Prostate gland (tissue), 2 donors: ENCODE data around the gene ZBTB32. TPM values are rescaled to one million over a fixed set of nuclear protein-coding genes. Genes with fewer than 3 reads are reported as not detected.

Source experiments
- DNase-seq: peaks from one replicate; pipeline ENCODE4 v3.0.0-alpha.2; 2019; ENCODE audit warnings: low spot score
- H3K27ac ChIP-seq, 2 donors: fragments of 200-600 bp; sonication (generic); 2 replicates each; pipeline ENCODE4 v1.5.1; 2017 to 2019
- H3K27me3 ChIP-seq: fragments of 200-600 bp; sonication (generic); replicated peaks from 2 replicates; pipeline ENCODE4 v1.5.1; 2019; ENCODE audit not compliant: insufficient read depth
- H3K36me3 ChIP-seq, 2 donors: fragments of 200-600 bp; sonication (generic); 1 replicate in 1 of 2; 2 replicates in 1 of 2; pipeline versions ENCODE4 v1.5.1 to v1.8.1; 2017 to 2019
- H3K4me1 ChIP-seq: fragments of 200-600 bp; sonication (generic); replicated peaks from 2 replicates; pipeline ENCODE4 v1.5.1; 2019
- H3K4me3 ChIP-seq, 2 donors: fragments of 200-600 bp; sonication (generic); 2 replicates each; pipeline ENCODE4 v1.5.1; 2017 to 2019
- H3K9me3 ChIP-seq: fragments of 200-600 bp; sonication (generic); 2 replicates; pipeline ENCODE4 v1.5.1; 2017
- CTCF ChIP-seq, 4 experiments: fragments of 200-600 bp in 2 of 4; fragments of 450-650 bp in 2 of 4; sonication (generic) in 2 of 4; IDR thresholded peaks; 1 replicate in 3 of 4; 2 replicates in 1 of 4; pipeline ENCODE4 v1.5.1; 2016 to 2019; ENCODE audit warnings: antibody characterized with exemption in 4 of 4, mild to moderate bottlenecking in 2 of 4, moderate library complexity in 2 of 4
- POLR2A ChIP-seq: fragments of 450-650 bp; IDR thresholded peaks from one replicate; pipeline ENCODE4 v1.6.1; 2016; ENCODE audit warnings: antibody characterized with exemption, mild to moderate bottlenecking
- POLR2AphosphoS5 ChIP-seq: sonication (generic); formaldehyde crosslinking; IDR thresholded peaks from one replicate; pipeline ENCODE4 v1.6.1; 2017; ENCODE audit warnings: antibody characterized with exemption
- WGBS: methylation state at CpG from one replicate; pipeline ENCODE4 v1.1.5; 2018; 5-methylcytosine and 5-hydroxymethylcytosine counted together
- intact Hi-C: fragments of 100-400 bp; cut with DNase I; formaldehyde crosslinking; loops from one replicate; pipeline ENCODE4 v1.14.2; 2022
- total RNA-seq, 2 donors: library from RNA; depleted of rRNA; stranded (reverse); fragments of >200 nt; gene quantifications; one replicate each; pipeline ENCODE4 v1.1.0, GENCODE V29; 2016

The ZBTB32 gene
- total RNA-seq, 2 donors from 2014 or later, result 3.1 TPM; not detected in 1

DNA sequence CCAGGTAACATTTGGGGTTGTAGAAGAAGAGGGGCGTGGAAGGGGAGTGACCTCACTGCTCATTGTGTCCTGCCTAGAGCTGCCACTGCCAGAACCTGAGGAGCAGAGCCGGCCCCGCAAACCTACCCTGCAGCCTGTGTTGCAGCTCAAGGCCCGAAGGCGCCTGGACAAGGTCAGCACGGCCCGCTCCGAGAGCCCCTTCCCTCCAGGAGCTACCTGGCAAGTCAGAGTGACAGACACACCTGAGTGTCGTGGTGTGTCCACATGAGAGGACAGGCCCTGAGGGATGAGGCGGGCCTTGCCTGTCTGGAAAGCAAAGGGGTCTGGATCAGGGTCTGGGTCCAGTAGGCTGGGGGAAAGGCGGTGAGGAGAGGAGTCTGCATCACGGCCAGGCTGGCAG lies 20.2 kb downstream of the ZBTB32 start:
- Histone ChIP-seq H3K4me1 (peaks cover 2% of the 10 kb centered on the region), H3K27ac (no peak overlapping the region), H3K9me3 (no peaks in the 10 kb centered on the region), H3K36me3 (peaks cover 47 to 76% of the 10 kb centered on the region in 2 donors), H3K27me3 (no peaks in the 10 kb centered on the region), H3K4me3 (no peak overlapping the region)
- TF ChIP-seq POLR2A, result no peak
- TF ChIP-seq POLR2AphosphoS5, result no peak
- no peak for TF ChIP-seq CTCF (IDR thresholded peaks at IDR 0.05)
- DNase-seq, result no peak
- intact Hi-C loops, result no loop called here
- 96% methylated on average over 12 of the region's 12 CpGs for WGBS

GRCh38 chr19:35725216-35725861 lies 21.0 kb downstream of the ZBTB32 start:
- Histone ChIP-seq H3K27me3 (no peaks in the 10 kb centered on the region), H3K27ac (no peak overlapping the region), H3K36me3 (peaks cover 50 to 84% of the 10 kb centered on the region in 2 donors), H3K9me3 (no peaks in the 10 kb centered on the region), H3K4me3 (no peak overlapping the region), H3K4me1 (no peaks in the 10 kb centered on the region)
- DNase-seq, result no peak
- intact Hi-C loops, result no loop called here
- 95% methylated on average over 23 of the region's 23 CpGs for WGBS
- TF ChIP-seq POLR2AphosphoS5 (no peak), CTCF (IDR thresholded peaks at IDR 0.05) (no peak), POLR2A (no peak)

GRCh38 chr19:35727053-35727955 lies 22.9 kb downstream of the ZBTB32 start:
- peaks cover 3% of the 10 kb centered on the region for H3K4me1 ChIP-seq
- no peak overlapping the region for H3K4me3 ChIP-seq
- H3K27me3 ChIP-seq, result no peaks in the 10 kb centered on the region
- no peak overlapping the region for H3K27ac ChIP-seq
- TF ChIP-seq POLR2A, result no peak
- H3K36me3 ChIP-seq, result peaks cover 50 to 88% of the 10 kb centered on the region in 2 donors
- H3K9me3 ChIP-seq, result no peaks in the 10 kb centered on the region
- intact Hi-C loops, result no loop called here
- no peak for DNase-seq
- 92% methylated on average over 25 of the region's 25 CpGs for WGBS

GRCh38 chr19:35727956-35728706 lies 23.8 kb downstream of the ZBTB32 start:
- 92% methylated on average over 19 of the region's 19 CpGs for WGBS
- Histone ChIP-seq H3K4me1 (peaks cover 3% of the 10 kb centered on the region), H3K4me3 (no peak overlapping the region), H3K27me3 (no peaks in the 10 kb centered on the region), H3K27ac (no peak overlapping the region), H3K36me3 (peaks cover 45 to 87% of the 10 kb centered on the region in 2 donors), H3K9me3 (no peaks in the 10 kb centered on the region)
- TF ChIP-seq POLR2A, result no peak
- no peak for TF ChIP-seq POLR2AphosphoS5
- TF ChIP-seq CTCF (IDR thresholded peaks at IDR 0.05), result no peak
- no peak for DNase-seq
- intact Hi-C loops, result no loop called here

GRCh38 chr19:35729021-35729420 lies 24.7 kb downstream of the ZBTB32 start:
- peaks cover 3% of the 10 kb centered on the region for H3K4me1 ChIP-seq
- no peaks in the 10 kb centered on the region for H3K27me3 ChIP-seq
- TF ChIP-seq POLR2A, result no peak
- H3K27ac ChIP-seq, result no peak overlapping the region
- intact Hi-C loops, result no loop called here
- no peak for DNase-seq
- WGBS, result 88% methylated on average over 18 of the region's 18 CpGs
- H3K9me3 ChIP-seq, result no peaks in the 10 kb centered on the region
- no peak overlapping the region for H3K4me3 ChIP-seq
- peaks cover 39 to 79% of the 10 kb centered on the region in 2 donors for H3K36me3 ChIP-seq
